22Rv1 (cell line): ENCODE data around the gene SCNN1B.

Source experiments
- H3K27ac ChIP-seq: fragments of 450-650 bp; 2 replicates; pipeline ENCODE4 v1.5.1; 2017
- ZFX ChIP-seq: fragments of 450-650 bp; IDR thresholded peaks from 2 replicates; pipeline ENCODE4 v1.6.1; 2017; ENCODE audit warnings: antibody characterized with exemption, borderline replicate concordance
- TF ChIP-seq, protein P1 (sequence below): fragments of 450-650 bp; IDR thresholded peaks from 2 replicates; pipeline ENCODE4 v1.5.1; 2017; ENCODE audit warnings: mild to moderate bottlenecking

Gene SCNN1B

DNA sequence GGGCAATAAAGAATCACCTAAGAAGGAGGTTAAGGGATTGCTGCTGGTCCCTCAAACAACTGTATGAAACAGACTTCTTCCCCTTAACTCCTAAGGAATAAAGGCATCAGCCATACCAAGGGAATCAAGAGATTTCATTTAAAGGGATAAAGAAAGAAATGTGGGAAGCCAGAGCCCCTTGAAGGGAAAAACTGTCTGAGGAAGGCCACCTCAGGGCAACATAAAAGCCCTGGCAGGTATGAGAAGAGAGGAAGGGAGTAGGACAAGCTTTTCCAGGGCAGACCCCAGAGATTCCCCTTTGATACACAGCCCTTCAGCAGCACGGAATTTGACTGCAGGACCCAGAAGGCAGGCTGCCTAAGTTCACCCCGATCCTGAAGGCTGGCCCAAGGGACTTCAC is 107.4 kb downstream of the SCNN1B start:
- TF ChIP-seq, protein P1, sequence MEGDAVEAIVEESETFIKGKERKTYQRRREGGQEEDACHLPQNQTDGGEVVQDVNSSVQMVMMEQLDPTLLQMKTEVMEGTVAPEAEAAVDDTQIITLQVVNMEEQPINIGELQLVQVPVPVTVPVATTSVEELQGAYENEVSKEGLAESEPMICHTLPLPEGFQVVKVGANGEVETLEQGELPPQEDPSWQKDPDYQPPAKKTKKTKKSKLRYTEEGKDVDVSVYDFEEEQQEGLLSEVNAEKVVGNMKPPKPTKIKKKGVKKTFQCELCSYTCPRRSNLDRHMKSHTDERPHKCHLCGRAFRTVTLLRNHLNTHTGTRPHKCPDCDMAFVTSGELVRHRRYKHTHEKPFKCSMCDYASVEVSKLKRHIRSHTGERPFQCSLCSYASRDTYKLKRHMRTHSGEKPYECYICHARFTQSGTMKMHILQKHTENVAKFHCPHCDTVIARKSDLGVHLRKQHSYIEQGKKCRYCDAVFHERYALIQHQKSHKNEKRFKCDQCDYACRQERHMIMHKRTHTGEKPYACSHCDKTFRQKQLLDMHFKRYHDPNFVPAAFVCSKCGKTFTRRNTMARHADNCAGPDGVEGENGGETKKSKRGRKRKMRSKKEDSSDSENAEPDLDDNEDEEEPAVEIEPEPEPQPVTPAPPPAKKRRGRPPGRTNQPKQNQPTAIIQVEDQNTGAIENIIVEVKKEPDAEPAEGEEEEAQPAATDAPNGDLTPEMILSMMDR, result no peak
- TF ChIP-seq ZFX, result no peak
- H3K27ac ChIP-seq, result no peak overlapping the region

DNA sequence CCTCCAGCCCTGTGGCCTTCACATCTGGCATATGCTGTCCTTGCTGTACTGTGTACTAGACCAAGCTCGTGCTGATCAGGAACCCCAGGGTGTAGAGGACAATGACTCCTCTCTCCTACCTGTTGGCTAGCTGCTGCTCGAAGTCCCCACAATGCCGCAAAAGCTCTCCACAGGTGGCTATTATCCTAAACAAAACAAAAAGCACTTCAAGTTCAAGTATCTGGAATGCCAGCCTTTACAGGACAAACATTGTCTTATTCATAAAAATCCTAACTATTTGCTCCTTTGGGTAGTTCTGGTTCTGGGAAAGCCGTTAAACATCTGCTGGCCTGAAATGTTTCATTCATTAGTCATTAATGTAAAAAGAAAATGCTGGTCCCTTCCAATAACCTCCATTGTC is 108.1 kb downstream of the SCNN1B start:
- H3K27ac ChIP-seq, result no peak overlapping the region
- TF ChIP-seq, protein P1, result no peak
- no peak for TF ChIP-seq ZFX

DNA sequence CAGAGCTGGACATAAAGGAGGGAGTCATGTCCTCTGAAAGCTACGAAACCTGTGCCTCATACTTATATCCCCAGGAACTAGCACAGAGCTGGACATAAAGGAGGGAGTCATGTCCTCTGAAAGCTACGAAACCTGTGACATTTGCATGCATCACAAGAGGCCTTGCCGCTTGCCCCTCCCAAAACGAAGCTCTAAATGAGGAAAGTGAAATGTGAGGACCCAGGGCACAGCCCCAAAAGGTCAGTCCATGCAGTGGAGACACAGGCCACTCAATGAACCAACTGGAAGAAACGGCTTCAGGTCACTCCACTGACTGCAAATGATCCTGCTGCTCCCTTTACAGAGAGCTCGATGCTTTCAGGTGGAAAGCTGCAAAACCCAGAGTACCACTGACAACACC is 112.6 kb downstream of the SCNN1B start:
- H3K27ac ChIP-seq, result no peak overlapping the region
- TF ChIP-seq ZFX, result no peak
- TF ChIP-seq, protein P1, result no peak

DNA sequence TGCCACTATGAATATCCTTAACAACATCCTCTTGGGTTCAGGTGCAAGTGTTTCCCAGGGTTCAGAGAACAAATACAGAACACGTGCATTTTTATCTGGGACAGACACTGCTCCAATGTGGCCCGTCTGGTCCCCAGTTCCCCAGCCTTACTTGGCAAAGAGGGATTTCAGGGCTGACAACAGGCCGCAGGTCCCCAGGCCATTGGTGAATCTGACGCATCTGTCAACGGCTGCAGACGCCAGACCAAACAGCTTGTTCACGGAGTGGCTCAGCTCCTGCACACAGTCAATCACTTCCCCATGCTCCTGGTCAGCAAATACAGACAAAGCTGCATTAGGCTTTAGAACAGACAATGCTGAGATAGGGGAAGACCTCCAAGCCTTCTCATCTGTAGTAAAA is 114.7 kb downstream of the SCNN1B start:
- TF ChIP-seq, protein P1, result no peak
- TF ChIP-seq ZFX, result no peak
- H3K27ac ChIP-seq, result no peak overlapping the region

DNA sequence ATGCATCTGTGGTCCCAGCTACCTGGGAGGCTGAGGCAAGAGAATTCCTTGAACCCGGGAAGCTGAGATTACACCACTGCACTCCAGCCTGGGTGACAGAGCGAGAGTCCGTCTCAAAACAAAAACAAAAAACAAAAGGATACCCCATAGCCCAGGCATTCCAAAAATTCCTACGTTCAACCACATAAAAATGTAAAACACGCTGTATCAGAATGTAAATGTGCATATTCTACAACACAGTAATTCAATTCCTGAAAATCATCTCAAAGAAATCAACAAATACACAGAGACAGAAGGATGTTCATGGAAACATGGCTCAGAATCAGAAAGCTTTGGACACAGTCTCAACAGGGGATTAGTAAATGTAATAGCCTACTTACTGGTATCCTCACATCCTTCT is 117.9 kb downstream of the SCNN1B start:
- H3K27ac ChIP-seq, result no peak overlapping the region
- TF ChIP-seq, protein P1, result no peak
- TF ChIP-seq ZFX, result no peak

DNA sequence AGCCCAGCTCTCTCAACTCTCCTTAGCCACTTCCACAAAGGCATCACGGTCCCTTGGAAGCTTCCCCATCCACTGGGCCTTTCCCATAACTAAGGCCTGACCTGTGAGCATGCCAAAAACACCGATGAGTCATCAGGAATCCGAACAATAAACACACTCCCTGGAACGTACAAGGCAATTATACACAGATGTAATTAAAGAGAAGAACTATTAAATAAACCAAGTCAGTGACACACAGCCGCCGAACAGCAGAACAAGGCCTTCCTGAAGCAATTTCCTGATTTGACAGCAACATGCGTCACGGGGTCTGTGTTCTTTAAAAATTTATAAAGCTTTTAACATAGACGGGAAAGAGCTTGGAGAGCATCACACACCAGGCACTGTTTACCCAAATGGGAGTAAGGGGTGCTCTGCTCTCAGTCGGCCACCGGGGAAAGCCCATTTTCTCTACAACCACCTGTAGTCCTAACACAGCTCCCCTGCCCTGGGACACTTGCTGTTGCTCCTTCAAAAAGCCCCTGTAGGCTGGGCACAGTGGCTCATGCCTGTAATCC is 121.5 kb downstream of the SCNN1B start:
- H3K27ac ChIP-seq, result peak overlapping the region; percentile 93
- TF ChIP-seq, protein P1, result no peak
- TF ChIP-seq ZFX, result no peak

DNA sequence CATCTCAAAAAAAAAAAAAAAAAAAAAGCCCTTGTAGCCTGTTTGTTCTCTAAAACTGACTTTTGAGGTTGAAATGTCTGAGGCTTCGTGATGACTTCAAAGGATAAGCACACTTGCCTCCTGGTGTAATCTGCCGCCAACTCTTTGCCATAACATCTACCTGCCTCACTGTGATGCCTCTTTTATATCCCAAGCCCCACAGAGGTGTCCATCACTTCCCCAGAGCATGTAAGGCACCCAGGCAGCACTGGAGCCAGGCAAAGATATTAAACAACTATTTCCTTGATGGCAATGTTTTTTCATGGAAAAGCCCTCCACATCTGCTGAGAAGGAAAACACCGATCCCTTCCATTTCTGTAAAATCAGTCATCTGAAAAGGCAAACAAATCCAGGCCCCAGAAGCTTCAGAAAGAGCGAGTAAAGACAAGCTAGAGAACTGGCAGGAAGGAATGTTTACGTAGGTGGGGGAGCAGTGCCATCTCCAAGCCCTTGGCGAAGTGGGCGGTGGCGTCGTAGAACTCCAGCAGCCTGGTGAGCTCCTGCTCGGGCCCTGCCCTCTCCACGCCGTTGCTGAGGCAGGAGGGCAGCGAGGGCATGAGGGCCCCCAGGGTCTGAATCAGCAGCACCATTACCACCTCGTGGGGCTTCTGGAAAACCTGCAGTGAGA is 122.3 kb downstream of the SCNN1B start:
- peak overlapping the region; percentile 93 for H3K27ac ChIP-seq
- no peak for TF ChIP-seq ZFX
- TF ChIP-seq, protein P1, result no peak
